Measurements from ENCODE around the gene ROR2. TPM values are rescaled to one million over a fixed set of nuclear protein-coding genes. Genes with fewer than 3 reads are reported as not detected.

ROR2 gene
- total RNA-seq, 2 donors from 2014 or later = 0.21 to 0.68 TPM

DNA sequence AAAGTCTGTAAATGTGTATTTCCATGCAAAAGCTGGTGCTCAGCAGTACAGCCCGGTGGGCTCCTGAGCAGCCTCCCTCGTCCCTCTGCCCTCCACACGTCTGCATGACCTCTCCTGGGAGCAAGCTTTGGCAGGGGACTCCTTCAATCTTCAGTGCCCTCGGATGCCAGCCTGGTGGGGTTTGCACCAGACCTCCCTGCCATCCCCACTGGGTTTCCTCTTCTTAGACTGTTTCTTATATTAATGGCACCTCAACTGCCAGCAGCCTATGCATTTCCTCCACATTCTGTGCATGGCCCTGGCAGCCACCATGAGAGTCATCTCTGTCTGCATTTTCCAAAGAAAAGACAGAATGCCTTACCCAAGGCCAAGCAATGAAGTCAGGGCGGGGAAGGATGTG lies 108.4 kb downstream of the ROR2 start:
- peaks cover 7 to 14% of the 10 kb centered on the region in 2 donors for H3K4me1 ChIP-seq (ENCODE audit: control insufficient read depth in 1 of 2, low read depth in 2 of 2)

GRCh38 chr9:91840882-91841281 lies 109.1 kb downstream of the ROR2 start:
- H3K36me3 ChIP-seq = no peaks in the 10 kb centered on the region
- H3K27ac ChIP-seq = no peak overlapping the region
- no peak for TF ChIP-seq CTCF (IDR thresholded peaks at IDR 0.05)
- no peak for DNase-seq (ENCODE audit: low spot score)
- no peak for ATAC-seq (ENCODE audit: insufficient number of reproducible peaks, low FRiP score, low read depth)
- H3K9me3 ChIP-seq = no peaks in the 10 kb centered on the region
- no peak overlapping the region for H3K4me3 ChIP-seq
- peaks cover 7 to 14% of the 10 kb centered on the region in 2 donors for H3K4me1 ChIP-seq (ENCODE audit: control insufficient read depth in 1 of 2, low read depth in 2 of 2)
- no peaks in the 10 kb centered on the region for H3K27me3 ChIP-seq (replicated peaks; ENCODE audit: insufficient read depth)

More for the DNA sequence above, 108.4 kb downstream of the ROR2 start:
- no peaks in the 10 kb centered on the region for H3K27me3 ChIP-seq (replicated peaks; ENCODE audit: insufficient read depth)
- no peaks in the 10 kb centered on the region for H3K36me3 ChIP-seq
- no peak for ATAC-seq (ENCODE audit: insufficient number of reproducible peaks, low FRiP score, low read depth)
- no peak overlapping the region for H3K4me3 ChIP-seq
- no peak overlapping the region for H3K27ac ChIP-seq
- H3K9me3 ChIP-seq = no peaks in the 10 kb centered on the region
- no peak for TF ChIP-seq CTCF (IDR thresholded peaks at IDR 0.05)
- no peak for DNase-seq (ENCODE audit: low spot score)

DNA sequence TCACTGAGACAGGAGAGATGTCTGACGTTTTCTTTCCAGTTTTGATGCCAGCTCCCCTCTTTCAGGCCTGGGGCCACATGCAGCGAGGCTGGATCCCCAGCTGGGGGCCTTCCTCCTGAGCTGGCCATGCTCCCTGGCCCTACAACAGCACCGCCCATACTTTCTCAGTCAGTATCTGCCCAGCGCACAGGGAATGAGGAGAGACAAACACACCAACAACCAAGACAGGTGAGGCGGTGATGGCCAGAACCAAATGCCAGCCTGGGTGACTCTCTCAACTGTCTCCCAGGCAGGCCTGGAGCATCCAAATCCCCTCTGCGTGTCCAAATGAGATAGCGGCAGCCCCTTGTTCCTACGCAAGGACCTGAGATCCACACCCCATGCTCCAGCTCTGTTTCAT lies 109.6 kb downstream of the ROR2 start:
- H3K4me1 ChIP-seq (ENCODE audit: control insufficient read depth in 1 of 2, low read depth in 2 of 2) = peaks cover 7 to 14% of the 10 kb centered on the region in 2 donors
- DNase-seq (ENCODE audit: low spot score) (no peak), ATAC-seq (ENCODE audit: insufficient number of reproducible peaks, low FRiP score, low read depth) (no peak)
- no peak for TF ChIP-seq CTCF (IDR thresholded peaks at IDR 0.05)
- H3K4me3 ChIP-seq = no peak overlapping the region
- no peaks in the 10 kb centered on the region for H3K36me3 ChIP-seq
- no peaks in the 10 kb centered on the region for H3K9me3 ChIP-seq
- no peaks in the 10 kb centered on the region for H3K27me3 ChIP-seq (replicated peaks; ENCODE audit: insufficient read depth)
- H3K27ac ChIP-seq = no peak overlapping the region

DNA sequence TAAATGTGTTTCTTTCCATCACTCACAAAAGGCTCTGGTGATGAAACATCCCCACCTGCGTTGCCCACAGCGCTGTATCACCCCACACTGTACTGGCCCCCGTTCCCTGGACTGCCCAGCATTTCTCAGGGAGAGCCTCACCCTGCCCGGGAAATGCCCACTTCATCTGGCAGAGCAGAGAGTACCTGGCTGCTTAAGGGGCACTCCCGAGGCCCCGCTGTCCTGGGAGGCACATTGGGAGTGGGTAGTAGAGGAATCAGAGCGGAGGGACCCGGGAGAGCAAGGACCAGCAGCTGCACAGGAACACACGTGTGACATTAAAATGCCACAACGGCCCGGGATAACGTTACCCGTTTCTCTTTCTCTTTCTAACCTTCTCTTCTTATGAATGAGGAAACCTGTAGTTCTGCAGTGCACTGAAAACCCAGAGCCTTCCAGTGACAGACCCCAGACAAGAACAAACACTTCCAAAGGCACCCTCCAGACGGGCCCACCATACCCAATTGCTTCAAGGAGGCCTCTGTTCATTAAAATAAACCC lies 110.0 kb downstream of the ROR2 start:
- no peaks in the 10 kb centered on the region for H3K27me3 ChIP-seq (replicated peaks; ENCODE audit: insufficient read depth)
- H3K9me3 ChIP-seq = no peaks in the 10 kb centered on the region
- no peak for DNase-seq (ENCODE audit: low spot score)
- ATAC-seq (ENCODE audit: insufficient number of reproducible peaks, low FRiP score, low read depth) = no peak
- no peak overlapping the region for H3K27ac ChIP-seq
- TF ChIP-seq CTCF (IDR thresholded peaks at IDR 0.05) = no peak
- H3K36me3 ChIP-seq = no peaks in the 10 kb centered on the region
- peaks cover 7 to 14% of the 10 kb centered on the region in 2 donors for H3K4me1 ChIP-seq (ENCODE audit: control insufficient read depth in 1 of 2, low read depth in 2 of 2)
- H3K4me3 ChIP-seq = no peak overlapping the region

GRCh38 chr9:91837981-91838731 lies 111.9 kb downstream of the ROR2 start:
- Histone ChIP-seq H3K4me3 (peak overlapping the region; percentile 59), H3K27ac (no peak overlapping the region), H3K4me1 (ENCODE audit: control insufficient read depth in 1 of 2, low read depth in 2 of 2) (peaks cover 0 to under 1% of the 10 kb centered on the region in 2 donors), H3K36me3 (no peaks in the 10 kb centered on the region), H3K27me3 (replicated peaks; ENCODE audit: insufficient read depth) (no peaks in the 10 kb centered on the region), H3K9me3 (no peaks in the 10 kb centered on the region)
- DNase-seq (ENCODE audit: low spot score) (no peak), ATAC-seq (ENCODE audit: insufficient number of reproducible peaks, low FRiP score, low read depth) (no peak)
- TF ChIP-seq CTCF (IDR thresholded peaks at IDR 0.05) = no peak

Data from thoracic aorta (tissue), 2 donors.